Left kidney (tissue), 2 donors: ENCODE data around the gene ZNF599. TPM values are rescaled to one million over a fixed set of nuclear protein-coding genes. Genes with fewer than 3 reads are reported as not detected.

Experiments used
- DNase-seq: peaks from one replicate; pipeline ENCODE4 v3.0.0-alpha.2; 2013
- polyA plus RNA-seq: library from polyadenylated mRNA; unstranded; fragments of 120-200 nt; gene quantifications from one replicate; pipeline ENCODE4 v1.2.1, GENCODE V29; 2013; ENCODE audit not compliant: insufficient read length

Gene ZNF599
- polyA plus RNA-seq, 1 donor: 15.6 TPM

- no peak for DNase-seq
Observed at GRCh38 chr19:34757441-34757840, 15.6 kb downstream of the ZNF599 start.

DNA sequence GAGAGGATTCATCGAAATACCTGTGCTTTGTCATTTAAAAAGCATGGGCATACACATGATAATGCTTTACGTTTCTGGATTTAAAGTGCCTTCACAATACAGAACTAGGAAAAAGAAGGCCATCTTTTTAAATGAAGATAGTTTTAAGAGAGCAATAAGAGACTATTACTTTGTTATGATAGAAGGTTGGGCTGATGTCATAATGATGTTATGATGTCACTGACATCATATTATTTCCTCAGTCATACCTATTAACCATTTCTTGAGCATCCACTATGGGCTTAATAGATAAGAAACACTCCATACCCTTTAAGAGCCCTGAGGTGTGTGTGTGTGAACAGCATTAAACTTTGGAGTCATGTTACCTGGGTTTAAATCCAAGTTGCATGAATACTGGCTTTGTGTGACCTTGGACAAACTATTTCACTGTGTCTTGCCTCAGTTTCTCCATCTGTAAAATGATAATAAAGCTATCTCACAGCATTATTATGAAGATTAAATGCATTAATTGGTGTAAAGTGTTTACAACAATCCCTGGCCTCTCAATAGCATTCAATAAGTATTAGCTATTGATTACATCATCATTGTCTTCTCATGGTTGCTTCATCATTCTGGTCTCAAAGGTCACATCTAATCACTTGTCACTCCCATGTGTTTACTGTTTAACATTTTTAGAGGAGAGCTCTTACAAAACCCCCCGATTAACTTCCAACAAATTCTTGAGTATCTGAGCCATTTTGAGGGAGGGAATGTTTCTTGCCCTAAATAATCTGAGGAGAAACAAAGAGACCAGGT, 27.9 kb downstream of the ZNF599 start:
- no peak for DNase-seq

DNA sequence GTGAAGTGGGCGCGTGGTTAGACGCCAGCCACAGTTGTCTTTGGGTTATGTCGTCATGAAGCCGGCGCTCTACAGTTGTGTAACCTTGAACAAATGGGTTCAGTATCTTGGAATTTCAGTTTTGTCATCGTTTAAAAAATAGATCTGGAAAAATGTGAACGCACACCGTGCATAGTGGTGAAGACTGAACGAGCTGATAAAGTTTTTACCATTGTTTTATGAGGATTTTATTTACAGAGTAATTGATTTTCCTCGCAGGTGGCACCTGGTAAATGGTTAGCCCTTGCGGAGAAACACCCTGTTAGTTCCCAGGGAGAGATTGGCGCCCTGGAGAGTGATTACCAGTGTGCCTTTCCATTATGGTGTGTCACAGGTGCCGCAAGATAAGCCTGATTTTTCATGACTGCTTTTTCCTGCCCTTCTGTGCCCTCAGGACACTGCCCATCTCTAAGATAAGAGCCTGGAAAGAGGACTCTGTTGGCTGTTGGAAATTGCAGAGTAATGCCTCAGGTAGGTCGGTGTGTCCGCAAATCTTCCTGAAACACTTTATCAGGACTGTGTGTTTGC, 38.4 kb downstream of the ZNF599 start:
- DNase-seq: no peak

GRCh38 chr19:34733746-34734536, 39.1 kb downstream of the ZNF599 start, which contains the start of gene ZNF181:
ZNF181 (plus strand) TSS chr19:34734243; CDS start chr19:34735038, 795 bp downstream.
- DNase-seq: peak; percentile 89

DNA sequence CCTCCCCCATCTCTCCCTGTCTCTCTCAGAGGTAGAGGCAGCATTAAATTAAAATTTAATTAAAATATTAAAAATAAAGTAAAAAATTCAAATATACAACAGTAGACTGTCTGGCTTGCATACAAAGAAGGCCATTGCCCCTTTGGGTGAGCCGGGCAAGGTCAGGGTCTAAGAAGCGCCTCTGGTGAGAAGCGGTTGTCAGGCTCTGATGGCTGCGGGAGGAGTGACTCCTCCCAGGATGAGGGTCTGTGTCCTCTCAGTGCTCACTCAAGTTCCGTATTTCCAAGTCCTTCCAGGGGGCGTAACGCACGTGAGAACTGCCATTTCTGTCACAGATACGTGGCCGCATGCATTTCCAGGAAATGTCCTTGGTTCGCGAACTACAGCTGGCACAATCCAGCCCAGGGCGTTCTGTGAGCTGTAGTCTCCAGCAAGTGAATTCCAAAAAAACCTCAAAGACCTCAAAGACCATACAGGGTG, 39.7 kb downstream of the ZNF599 start:
- DNase-seq: no peak

GRCh38 chr19:34732612-34733211, 40.3 kb downstream of the ZNF599 start:
- DNase-seq: peak; percentile 17

- no peak for DNase-seq
Observed at GRCh38 chr19:34731964-34732363, 41.1 kb downstream of the ZNF599 start.

DNA sequence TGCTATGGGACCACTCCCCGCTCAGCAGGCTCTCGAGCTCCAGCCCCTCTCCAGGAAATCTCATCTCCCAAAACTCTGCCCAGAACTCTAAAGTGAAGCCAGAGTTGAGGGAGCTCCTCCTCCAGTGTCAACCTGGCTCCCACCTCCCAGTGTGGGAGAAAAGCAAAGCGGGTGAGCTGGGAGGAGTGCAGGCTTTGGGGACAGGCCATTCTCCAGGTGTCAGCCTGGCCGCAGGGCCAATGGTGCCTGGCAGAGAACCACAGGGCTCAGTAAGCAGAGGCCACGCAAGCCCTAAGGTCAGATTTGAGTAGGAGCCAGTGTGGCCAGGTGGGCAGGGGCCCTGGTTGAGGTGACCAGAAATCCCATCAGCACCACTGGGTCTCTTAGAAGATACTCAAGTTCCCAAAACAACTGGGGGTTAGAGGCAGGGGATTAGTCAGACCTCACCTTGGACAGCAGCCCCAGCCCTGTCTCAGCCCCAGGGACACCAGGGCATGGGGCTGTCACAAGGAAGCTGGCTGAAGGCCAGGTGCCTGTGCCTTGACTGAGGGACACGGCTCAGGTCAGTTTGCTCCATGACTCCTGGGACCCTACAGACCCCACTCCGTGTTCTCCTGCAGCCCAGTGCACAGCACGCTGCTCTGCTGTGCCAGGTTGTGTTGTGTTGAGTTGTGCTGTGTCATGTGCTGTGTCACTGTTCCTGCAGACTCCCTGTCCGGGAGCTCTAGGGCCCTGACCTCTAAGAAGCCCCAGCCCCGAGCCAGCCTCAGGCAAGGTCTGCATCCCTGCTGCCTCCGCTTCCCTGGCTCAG, 41.8 kb downstream of the ZNF599 start:
- DNase-seq: no peak

DNA sequence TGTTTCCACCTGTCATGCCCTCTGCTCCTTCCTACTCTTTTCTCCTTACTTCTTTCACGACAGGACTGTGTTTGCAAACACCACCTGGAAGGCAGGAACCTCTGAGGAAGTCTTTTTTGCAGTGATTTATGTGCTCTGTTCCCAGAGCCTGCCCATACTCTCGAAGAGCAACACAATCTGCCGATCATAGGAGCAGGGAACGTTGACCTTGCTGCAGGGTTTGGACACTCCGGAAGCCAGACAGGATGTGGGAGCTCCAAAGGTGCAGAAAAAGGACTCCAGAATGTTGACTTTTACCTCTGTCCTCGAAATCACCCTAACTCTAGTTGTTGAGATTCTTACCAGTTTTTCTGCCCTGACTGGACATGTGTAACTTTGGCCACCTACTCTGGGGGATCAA, 47.6 kb downstream of the ZNF599 start:
- DNase-seq: no peak

DNA sequence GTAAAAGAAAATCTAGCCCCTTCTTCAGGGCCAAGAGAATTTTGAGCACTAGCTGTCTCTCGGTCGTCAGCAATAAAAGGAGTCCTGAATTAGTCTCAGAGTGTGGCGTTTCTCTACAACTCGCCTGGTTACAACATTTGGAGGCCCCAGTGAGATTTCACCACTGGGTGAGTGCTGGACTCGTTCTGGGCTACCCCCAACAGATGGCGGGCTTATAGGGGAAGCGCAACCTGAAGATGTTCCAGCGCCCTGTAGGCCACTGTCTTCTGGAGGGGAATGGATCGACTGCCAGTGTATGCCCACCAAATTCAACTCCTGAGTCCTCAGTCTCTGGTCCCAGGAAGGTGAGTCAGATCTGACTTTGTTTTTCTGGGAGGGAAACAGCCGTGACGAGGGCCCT, 50.7 kb downstream of the ZNF599 start:
- no peak for DNase-seq

GRCh38 chr19:34715357-34715756, 57.7 kb downstream of the ZNF599 start:
- no peak for DNase-seq

DNA sequence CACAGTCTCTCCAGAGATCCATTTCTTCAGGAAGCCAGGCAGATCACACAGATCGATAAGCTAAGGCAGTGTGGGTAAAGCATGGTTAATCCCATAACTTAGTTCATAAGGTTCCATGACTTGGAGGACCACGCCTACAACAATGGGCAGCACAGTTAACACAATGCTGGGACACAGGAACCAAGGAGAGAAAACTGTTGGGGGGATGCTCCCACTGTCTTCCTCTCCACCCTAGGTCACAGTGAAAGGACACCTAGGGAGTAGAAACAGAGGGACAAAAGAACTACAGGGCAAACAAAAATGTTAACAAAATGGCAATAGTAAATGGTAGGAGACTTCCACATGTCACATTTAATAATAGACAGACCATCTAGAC, 59.8 kb downstream of the ZNF599 start:
- no peak for DNase-seq

DNA sequence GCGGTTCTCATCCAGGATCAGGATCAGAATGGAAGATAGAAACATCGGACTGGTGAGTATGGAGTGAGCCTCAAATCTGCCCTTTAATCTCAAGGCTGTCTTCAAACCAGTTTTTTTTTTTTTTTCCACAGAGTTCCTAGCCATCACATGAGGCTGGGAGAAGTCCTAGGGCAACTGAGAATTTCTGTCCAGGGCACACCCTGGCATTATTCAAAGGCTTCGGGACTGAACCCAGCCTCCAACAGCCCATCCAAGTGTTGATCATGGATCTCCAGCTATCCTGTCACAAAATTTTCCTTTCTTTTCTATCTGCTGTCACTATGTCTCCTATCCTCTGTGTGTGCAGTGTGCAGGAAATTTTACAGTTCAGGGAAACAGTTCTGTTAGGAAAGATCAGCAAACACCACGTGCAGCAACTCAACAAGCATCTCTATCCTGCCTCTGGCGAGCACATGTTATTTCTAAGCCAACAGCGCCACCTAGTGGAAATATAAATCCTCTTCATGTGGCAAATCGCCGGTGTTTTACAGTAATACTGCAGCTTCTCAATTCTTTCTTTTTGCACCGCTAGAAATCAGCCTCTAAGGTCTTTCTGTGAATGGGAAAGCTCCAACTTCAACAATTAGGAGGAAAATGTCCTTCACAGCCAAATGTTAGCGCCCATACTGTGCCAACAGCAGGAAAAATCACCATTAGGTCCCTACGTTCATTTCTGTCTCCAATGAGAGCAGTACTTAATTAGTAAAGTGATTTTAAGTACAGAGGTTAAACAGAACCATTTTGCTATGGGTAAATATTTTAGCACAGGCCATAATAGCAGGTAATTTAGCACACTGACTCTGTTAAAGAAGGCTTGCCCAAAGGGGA, 60.4 kb downstream of the ZNF599 start:
- DNase-seq: peak; percentile 66

DNA sequence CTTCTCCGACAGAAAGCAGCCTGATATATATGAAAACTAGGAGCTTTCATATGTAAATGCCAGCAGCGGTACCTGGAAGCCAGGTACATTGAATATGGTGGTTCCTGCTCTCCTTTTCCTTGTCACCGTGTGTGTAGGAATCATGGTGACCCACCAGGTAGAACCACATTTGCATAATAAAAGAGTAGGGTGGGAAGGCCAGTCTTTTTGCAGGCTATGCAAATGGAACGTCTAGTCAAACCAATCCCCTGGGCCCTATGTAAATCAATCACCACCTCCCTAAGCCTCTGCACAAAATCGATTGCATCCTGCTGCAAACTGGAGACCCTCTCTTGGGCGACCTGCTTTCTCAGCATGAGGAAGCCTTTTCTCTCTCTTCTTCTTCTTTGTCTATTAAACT, 61.1 kb downstream of the ZNF599 start:
- DNase-seq: no peak

Other genes starting within 250 kb of the ZNF599 start
- 1.1 TPM for gene SCGB2B2, start 96.1 kb downstream of the ZNF599 start, polyA plus RNA-seq
- 105 TPM for gene ZNF302, start 95.5 kb downstream of the ZNF599 start, polyA plus RNA-seq
- 26.2 TPM for gene ZNF181, start 39.0 kb downstream of the ZNF599 start, polyA plus RNA-seq
- 9.6 TPM for gene ZNF30, start 153.7 kb upstream of the ZNF599 start, polyA plus RNA-seq
- 6.3 TPM for gene ZNF792, start 191.0 kb upstream of the ZNF599 start, polyA plus RNA-seq
- gene GRAMD1A, start 227.1 kb upstream of the ZNF599 start, polyA plus RNA-seq: 62.1 TPM